ENCODE measurements around the gene MAML3.

MAML3 gene

GRCh38 chr4:140153718-140154571 is at the start of gene MAML3:
TSS of gene MAML3 (minus strand) at chr4:140154184. CDS start at chr4:140153327, 857 bp downstream.
- peak; percentile 98 for DNase-seq (ENCODE audit: low read depth, low spot score)

- DNase-seq (ENCODE audit: low read depth, low spot score), result no peak
These were observed 45.0 kb upstream of the MAML3 start for GRCh38 chr4:140198942-140199341.

GRCh38 chr4:140195806-140196205 is 41.8 kb upstream of the MAML3 start:
- no peak for DNase-seq (ENCODE audit: low read depth, low spot score)

- no peak for DNase-seq (ENCODE audit: low read depth, low spot score)
These were observed 35.8 kb upstream of the MAML3 start for GRCh38 chr4:140189805-140190204.

- DNase-seq (ENCODE audit: low read depth, low spot score), result peak; percentile 74
These were observed 35.0 kb upstream of the MAML3 start for GRCh38 chr4:140188975-140189374.

- no peak for DNase-seq (ENCODE audit: low read depth, low spot score)
These were observed 33.3 kb upstream of the MAML3 start for GRCh38 chr4:140187316-140187695.

- peak; percentile 81 for DNase-seq (ENCODE audit: low read depth, low spot score)
These were observed 32.8 kb upstream of the MAML3 start for GRCh38 chr4:140186651-140187315.

- no peak for DNase-seq (ENCODE audit: low read depth, low spot score)
These were observed 32.1 kb upstream of the MAML3 start for GRCh38 chr4:140186082-140186438.

- no peak for DNase-seq (ENCODE audit: low read depth, low spot score)
These were observed 31.6 kb upstream of the MAML3 start for GRCh38 chr4:140185412-140186081.

GRCh38 chr4:140183270-140183669 is 29.3 kb upstream of the MAML3 start:
- no peak for DNase-seq (ENCODE audit: low read depth, low spot score)

- DNase-seq (ENCODE audit: low read depth, low spot score), result no peak
These were observed 26.6 kb upstream of the MAML3 start for GRCh38 chr4:140180577-140180976.

- no peak for DNase-seq (ENCODE audit: low read depth, low spot score)
These were observed 22.8 kb upstream of the MAML3 start for GRCh38 chr4:140176735-140177134.

- DNase-seq (ENCODE audit: low read depth, low spot score), result no peak
These were observed 20.6 kb upstream of the MAML3 start for GRCh38 chr4:140174543-140174942.

- DNase-seq (ENCODE audit: low read depth, low spot score), result no peak
These were observed 19.0 kb upstream of the MAML3 start for GRCh38 chr4:140172960-140173359.

- DNase-seq (ENCODE audit: low read depth, low spot score), result no peak
These were observed 16.3 kb upstream of the MAML3 start for GRCh38 chr4:140170299-140170698.

- no peak for DNase-seq (ENCODE audit: low read depth, low spot score)
These were observed 15.0 kb upstream of the MAML3 start for GRCh38 chr4:140168936-140169335.

GRCh38 chr4:140168474-140168873 is 14.5 kb upstream of the MAML3 start:
- DNase-seq (ENCODE audit: low read depth, low spot score), result peak; percentile 35

GRCh38 chr4:140163029-140163810 is 9.2 kb upstream of the MAML3 start:
- peak; percentile 75 for DNase-seq (ENCODE audit: low read depth, low spot score)

GRCh38 chr4:140162596-140162995 is 8.6 kb upstream of the MAML3 start:
- DNase-seq (ENCODE audit: low read depth, low spot score), result no peak

- peak; percentile 67 for DNase-seq (ENCODE audit: low read depth, low spot score)
These were observed 4.5 kb upstream of the MAML3 start for GRCh38 chr4:140158365-140159030.

- DNase-seq (ENCODE audit: low read depth, low spot score), result no peak
These were observed 3.4 kb upstream of the MAML3 start for GRCh38 chr4:140157341-140157740.
